NCI-H1436 treated with DMSO at 0.1 percent for 48 hours (cell line): ENCODE results near the gene SNAP47.

Source experiments
- DNase-seq: peaks from one replicate; lab custom pipeline; 2025; lab: John Stamatoyannopoulos, UW

Gene SNAP47

GRCh38 chr1:227731696-227732585 is 3.3 kb upstream of the SNAP47 start:
- DNase-seq = no peak

- no peak for DNase-seq
Observed at GRCh38 chr1:227732586-227733308, 2.5 kb upstream of the SNAP47 start.

GRCh38 chr1:227733309-227733705 is 1.9 kb upstream of the SNAP47 start:
- DNase-seq = no peak

GRCh38 chr1:227733751-227734545 is 1.3 kb upstream of the SNAP47 start:
- DNase-seq = no peak

- DNase-seq = no peak
Observed at GRCh38 chr1:227734546-227734855, 734 bp upstream of the SNAP47 start.

GRCh38 chr1:227735539-227736285 is 477 bp downstream of the SNAP47 start:
- DNase-seq = no peak

GRCh38 chr1:227736814-227737432 is 1.7 kb downstream of the SNAP47 start:
- no peak for DNase-seq

GRCh38 chr1:227738820-227739219 is 3.6 kb downstream of the SNAP47 start:
- no peak for DNase-seq

GRCh38 chr1:227739636-227740035 is 4.4 kb downstream of the SNAP47 start:
- DNase-seq = no peak

GRCh38 chr1:227740401-227740960 is 5.2 kb downstream of the SNAP47 start:
- DNase-seq = no peak

- DNase-seq = no peak
Observed at GRCh38 chr1:227741166-227741870, 6.1 kb downstream of the SNAP47 start.

GRCh38 chr1:227742738-227743715 is 7.8 kb downstream of the SNAP47 start:
- DNase-seq = no peak

GRCh38 chr1:227744668-227745067 is 9.4 kb downstream of the SNAP47 start:
- no peak for DNase-seq

- no peak for DNase-seq
Observed at GRCh38 chr1:227745568-227746265, 10.5 kb downstream of the SNAP47 start.

- DNase-seq = no peak
Observed at GRCh38 chr1:227746676-227747075, 11.4 kb downstream of the SNAP47 start.

GRCh38 chr1:227747382-227747781 is 12.1 kb downstream of the SNAP47 start:
- DNase-seq = no peak

- DNase-seq = no peak
Observed at GRCh38 chr1:227747948-227748495, 12.8 kb downstream of the SNAP47 start.

- DNase-seq = no peak
Observed at GRCh38 chr1:227748496-227749182, 13.4 kb downstream of the SNAP47 start.
